Suprapubic skin (tissue), 4 donors: ENCODE data around the gene L3MBTL4.

Source experiments
- EP300 ChIP-seq: sonication (generic); formaldehyde crosslinking; IDR thresholded peaks from one replicate; pipeline ENCODE4 v1.6.1; 2017; ENCODE audit warnings: antibody characterized with exemption
- POLR2A ChIP-seq, 2 donors: fragments of 450-650 bp; IDR thresholded peaks; one replicate each; pipeline ENCODE4 v1.6.1; 2017; ENCODE audit warnings: antibody characterized with exemption in 2 of 2, mild to moderate bottlenecking in 2 of 2, moderate library complexity in 2 of 2
- POLR2AphosphoS5 ChIP-seq, 3 donors: sonication (generic); formaldehyde crosslinking; IDR thresholded peaks; one replicate each; pipeline ENCODE4 v1.6.1; 2017; ENCODE audit warnings: antibody characterized with exemption in 3 of 3
- TF ChIP-seq, protein P1 (sequence below), 2 donors: fragments of 200-600 bp in 1 of 2; fragments of 450-650 bp in 1 of 2; sonication (generic) in 1 of 2; IDR thresholded peaks; one replicate each; pipeline ENCODE4 v1.5.1; 2016 to 2019; ENCODE audit warnings: antibody characterized with exemption in 2 of 2, mild to moderate bottlenecking in 1 of 2, moderate library complexity in 1 of 2

DNA sequence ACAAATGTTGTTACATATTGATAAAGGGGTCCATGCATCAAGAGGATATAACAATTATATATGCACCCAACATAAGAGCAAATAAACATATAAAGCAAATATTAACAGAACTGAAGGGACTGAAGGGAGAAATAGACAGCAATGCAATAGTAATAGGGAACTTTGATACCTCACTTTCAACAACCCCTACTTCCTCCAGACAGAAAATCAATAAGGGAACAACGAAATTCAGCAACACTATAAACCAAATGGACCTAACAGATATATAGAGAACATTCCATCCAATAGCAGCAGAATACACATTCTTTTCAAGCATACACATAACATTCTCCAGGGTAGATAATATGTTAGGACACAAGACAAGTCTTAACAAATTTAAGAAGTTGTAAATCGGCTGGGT, 71.7 kb downstream of the L3MBTL4 start:
- TF ChIP-seq, protein P1, sequence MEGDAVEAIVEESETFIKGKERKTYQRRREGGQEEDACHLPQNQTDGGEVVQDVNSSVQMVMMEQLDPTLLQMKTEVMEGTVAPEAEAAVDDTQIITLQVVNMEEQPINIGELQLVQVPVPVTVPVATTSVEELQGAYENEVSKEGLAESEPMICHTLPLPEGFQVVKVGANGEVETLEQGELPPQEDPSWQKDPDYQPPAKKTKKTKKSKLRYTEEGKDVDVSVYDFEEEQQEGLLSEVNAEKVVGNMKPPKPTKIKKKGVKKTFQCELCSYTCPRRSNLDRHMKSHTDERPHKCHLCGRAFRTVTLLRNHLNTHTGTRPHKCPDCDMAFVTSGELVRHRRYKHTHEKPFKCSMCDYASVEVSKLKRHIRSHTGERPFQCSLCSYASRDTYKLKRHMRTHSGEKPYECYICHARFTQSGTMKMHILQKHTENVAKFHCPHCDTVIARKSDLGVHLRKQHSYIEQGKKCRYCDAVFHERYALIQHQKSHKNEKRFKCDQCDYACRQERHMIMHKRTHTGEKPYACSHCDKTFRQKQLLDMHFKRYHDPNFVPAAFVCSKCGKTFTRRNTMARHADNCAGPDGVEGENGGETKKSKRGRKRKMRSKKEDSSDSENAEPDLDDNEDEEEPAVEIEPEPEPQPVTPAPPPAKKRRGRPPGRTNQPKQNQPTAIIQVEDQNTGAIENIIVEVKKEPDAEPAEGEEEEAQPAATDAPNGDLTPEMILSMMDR (IDR thresholded peaks at IDR 0.05) = no peak
- no peak for TF ChIP-seq POLR2AphosphoS5 (IDR thresholded peaks at IDR 0.05)
- no peak for TF ChIP-seq POLR2A (IDR thresholded peaks at IDR 0.05)
- TF ChIP-seq EP300 = no peak
